Skeletal muscle tissue (tissue), 4 donors: Measurements from ENCODE around the gene OPN3. TPM values are rescaled to one million over a fixed set of nuclear protein-coding genes. Genes with fewer than 3 reads are reported as not detected.
"Not testable (repeated sequence)": the region's sequence is repeated elsewhere in the genome, so short reads cannot be mapped to it uniquely, and the experiment has no call there.

Experiments
- H3K27ac ChIP-seq: one replicate; pipeline ENCODE4 v1.7.0; 2013; ENCODE audit warnings: mild to moderate bottlenecking, low read depth, low read length, inconsistent platforms
- H3K27me3 ChIP-seq, 3 donors: one replicate each; pipeline ENCODE4 v1.7.0; 2013; ENCODE audit warnings: low read length in 3 of 3; ENCODE audit not compliant: control insufficient read depth in 3 of 3, insufficient read depth in 3 of 3
- H3K36me3 ChIP-seq, 3 donors: one replicate each; pipeline ENCODE4 v1.7.0; 2013; ENCODE audit warnings: low read length in 3 of 3; ENCODE audit not compliant: control insufficient read depth in 3 of 3, insufficient read depth in 3 of 3
- H3K4me1 ChIP-seq, 3 donors: one replicate each; pipeline ENCODE4 v1.7.0; 2013; ENCODE audit warnings: low read length in 3 of 3, mild to moderate bottlenecking in 3 of 3; ENCODE audit not compliant: control insufficient read depth in 3 of 3, insufficient read depth in 3 of 3
- H3K4me3 ChIP-seq, 3 donors: one replicate each; pipeline ENCODE4 v1.7.0; 2013; ENCODE audit warnings: low read length in 3 of 3
- H3K9ac ChIP-seq, 3 donors: one replicate each; pipeline ENCODE4 v1.7.0; 2013; ENCODE audit warnings: low read length in 3 of 3, mild to moderate bottlenecking in 3 of 3, moderate library complexity in 2 of 3, low read depth in 1 of 3
- H3K9me3 ChIP-seq, 3 donors: one replicate each; pipeline ENCODE4 v1.7.0; 2013; ENCODE audit warnings: low read length in 3 of 3; ENCODE audit not compliant: control insufficient read depth in 3 of 3
- total RNA-seq: library from RNA; depleted of rRNA; stranded (reverse); fragments of >200 nt; gene quantifications from one replicate; pipeline ENCODE4 v1.2.3, GENCODE V29; 2014
- donor health status: Osteomylitis.

Gene OPN3
- 9.9 TPM for total RNA-seq

DNA sequence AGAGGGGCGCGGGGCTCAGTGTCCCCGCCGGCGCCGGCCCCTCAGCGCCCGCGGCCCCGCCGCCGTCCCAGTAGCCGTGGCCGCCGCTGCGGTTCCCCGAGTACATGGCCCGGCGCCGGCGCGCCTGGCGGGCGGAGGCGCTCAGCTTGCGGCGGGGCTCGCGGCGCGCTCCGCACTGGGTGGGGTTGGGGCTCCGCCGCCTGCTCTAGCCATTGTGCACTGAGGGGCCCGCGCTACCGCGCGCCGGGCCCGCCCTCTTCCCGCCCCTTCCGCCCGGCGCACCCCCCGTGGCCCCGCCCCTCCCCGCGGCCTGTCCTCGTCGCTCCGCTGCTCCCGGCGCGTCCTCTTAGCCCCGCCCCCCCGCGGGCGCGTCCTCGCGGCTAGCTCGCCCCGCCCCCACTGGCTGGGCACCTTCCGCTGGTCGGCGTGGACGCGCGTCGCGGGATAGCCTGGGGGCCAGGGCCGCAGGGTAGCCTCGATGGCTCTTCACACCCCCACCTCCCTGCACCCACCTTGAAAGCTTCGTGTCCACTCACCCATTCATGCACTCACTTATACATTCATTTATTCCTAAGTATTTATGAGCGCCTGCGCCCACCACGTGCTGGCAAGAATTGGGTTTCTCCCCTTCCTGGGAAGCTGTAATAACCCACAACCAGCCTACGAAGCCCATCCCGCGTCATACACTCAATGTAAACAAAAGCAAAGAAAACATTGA lies at the start of gene OPN3, which contains the start of gene CHML:
TSS of gene OPN3 (minus strand) at position 221 of the 718 bp plus-strand sequence. CDS start at position 106, 115 bp downstream.
TSS of gene CHML (minus strand) at position 221 of the 718 bp plus-strand sequence. CDS start 4,603 bp downstream, outside the sequence.
- H3K36me3 ChIP-seq, result no peaks in the 10 kb centered on the region
- no peaks in the 10 kb centered on the region for H3K9me3 ChIP-seq
- peak within 1 kb of the TSS; percentile 47 for H3K27ac ChIP-seq
- H3K4me1 ChIP-seq, result peaks cover 4 to 15% (median 6%) of the 10 kb centered on the region in 3 donors
- H3K9ac ChIP-seq, result peak within 1 kb of the TSS; percentile 84 to 96 (median 89)
- H3K4me3 ChIP-seq, result peak within 1 kb of the TSS; percentile 95 to 99 (median 98)
- H3K27me3 ChIP-seq, result no peaks in the 10 kb centered on the region

DNA sequence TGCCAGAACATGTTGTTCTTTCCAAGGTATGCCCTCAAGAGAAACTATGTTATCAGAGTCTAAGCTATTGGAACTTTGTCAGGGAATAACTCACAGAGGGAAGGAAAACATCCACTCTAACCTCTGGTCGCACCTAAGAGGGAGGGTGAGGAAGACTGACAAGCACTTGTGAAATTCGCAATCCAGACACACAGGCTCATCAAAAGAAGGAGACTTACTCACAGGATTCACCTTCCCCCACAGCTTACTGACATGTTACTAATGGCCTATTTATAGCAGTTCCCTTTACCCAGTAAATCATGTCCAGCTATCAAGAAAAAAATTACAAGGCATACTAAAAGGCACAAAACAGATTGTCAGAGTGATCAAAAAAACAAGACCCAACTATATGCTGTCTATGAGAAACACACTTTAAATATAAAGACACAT lies 48.8 kb upstream of the OPN3 start:
- Histone ChIP-seq H3K4me1 (no peaks in the 10 kb centered on the region), H3K9me3 (no peaks in the 10 kb centered on the region), H3K9ac (no peak overlapping the region), H3K4me3 (no peak overlapping the region), H3K27ac (no peak overlapping the region), H3K36me3 (no peaks in the 10 kb centered on the region), H3K27me3 (no peaks in the 10 kb centered on the region)

DNA sequence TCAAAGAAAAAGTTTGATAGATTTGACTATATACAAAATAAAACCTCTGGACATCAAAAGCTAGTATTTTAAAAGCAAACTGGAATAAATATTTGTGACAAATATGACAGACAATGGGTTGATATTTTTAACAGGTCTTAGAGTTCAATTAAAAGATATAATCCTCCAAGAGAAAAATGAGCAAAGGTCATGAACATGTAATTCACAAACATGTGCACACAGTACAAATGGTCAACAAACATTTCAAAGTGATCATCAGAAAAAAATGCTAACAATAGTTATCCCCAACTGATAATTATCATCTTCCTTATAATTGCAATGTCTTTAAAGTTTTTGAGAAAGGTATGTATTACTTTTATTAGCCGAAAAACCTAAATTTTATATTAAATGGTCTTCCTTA lies 43.9 kb upstream of the OPN3 start:
- Histone ChIP-seq H3K9ac (no peak overlapping the region), H3K4me1 (no peaks in the 10 kb centered on the region), H3K27me3 (no peaks in the 10 kb centered on the region), H3K36me3 (no peaks in the 10 kb centered on the region), H3K27ac (no peak overlapping the region), H3K9me3 (no peaks in the 10 kb centered on the region), H3K4me3 (no peak overlapping the region)

GRCh38 chr1:241682921-241683320 lies 42.8 kb upstream of the OPN3 start:
- Histone ChIP-seq H3K36me3 (no peaks in the 10 kb centered on the region), H3K27ac (no peak overlapping the region), H3K9me3 (no peaks in the 10 kb centered on the region), H3K27me3 (no peaks in the 10 kb centered on the region), H3K4me1 (no peaks in the 10 kb centered on the region), H3K4me3 (no peak overlapping the region), H3K9ac (no peak overlapping the region)

- H3K9me3 ChIP-seq, H3K4me3 ChIP-seq: not testable (repeated sequence)
These were observed 41.8 kb upstream of the OPN3 start for GRCh38 chr1:241681861-241682448.

DNA sequence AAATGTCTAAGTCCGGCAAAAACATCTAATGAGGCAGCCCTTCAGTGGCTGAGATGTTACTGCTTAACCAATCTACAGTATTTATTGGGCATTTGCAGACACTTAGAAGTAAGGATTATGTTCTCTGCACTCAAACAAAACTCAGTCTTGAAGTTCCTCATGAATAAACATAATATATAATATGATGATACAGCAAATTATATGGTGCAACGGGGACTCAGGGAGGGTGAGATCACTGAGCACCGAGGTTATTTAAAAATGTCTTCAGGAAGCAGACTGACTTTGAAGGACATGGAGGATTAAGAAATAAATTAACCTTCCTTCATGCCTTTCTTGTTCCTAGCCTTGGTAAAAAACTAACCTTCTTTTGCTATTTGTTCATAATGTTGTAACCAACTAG lies 39.8 kb upstream of the OPN3 start:
- Histone ChIP-seq H3K9ac (no peak overlapping the region), H3K27me3 (no peaks in the 10 kb centered on the region), H3K4me3 (no peak overlapping the region), H3K9me3 (no peaks in the 10 kb centered on the region), H3K4me1 (no peaks in the 10 kb centered on the region), H3K36me3 (no peaks in the 10 kb centered on the region), H3K27ac (no peak overlapping the region)

More at GRCh38 chr1:241681861-241682448, 41.8 kb upstream of the OPN3 start:
- not testable (repeated sequence) for H3K27ac ChIP-seq, H3K4me1 ChIP-seq, H3K36me3 ChIP-seq, H3K27me3 ChIP-seq, H3K9ac ChIP-seq

GRCh38 chr1:241679404-241679803 lies 39.2 kb upstream of the OPN3 start:
- Histone ChIP-seq H3K9ac (no peak overlapping the region), H3K4me1 (no peaks in the 10 kb centered on the region), H3K27me3 (no peaks in the 10 kb centered on the region), H3K4me3 (no peak overlapping the region), H3K27ac (no peak overlapping the region), H3K9me3 (no peaks in the 10 kb centered on the region), H3K36me3 (no peaks in the 10 kb centered on the region)

DNA sequence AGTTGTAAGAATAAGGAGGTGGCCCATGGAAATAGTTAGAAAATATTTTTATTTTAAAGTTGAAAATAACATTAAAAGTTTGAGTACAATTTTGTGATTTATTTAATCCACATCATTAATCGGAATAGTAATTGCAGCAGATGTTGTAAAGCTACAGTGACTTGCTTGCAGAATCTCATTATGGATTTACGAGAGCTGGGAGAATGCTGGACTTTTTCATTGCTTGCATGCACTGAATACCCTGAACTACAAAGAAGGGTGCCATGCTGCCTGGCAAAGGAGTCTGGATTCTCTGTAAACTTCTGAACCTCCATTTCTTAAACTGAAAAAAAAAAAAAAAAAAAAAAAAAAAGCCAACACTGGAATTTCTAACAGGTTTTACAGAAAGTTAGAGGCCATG lies 38.4 kb upstream of the OPN3 start:
- no peaks in the 10 kb centered on the region for H3K4me1 ChIP-seq
- H3K9me3 ChIP-seq, result no peaks in the 10 kb centered on the region
- H3K36me3 ChIP-seq, result no peaks in the 10 kb centered on the region
- H3K9ac ChIP-seq, result no peak overlapping the region
- H3K4me3 ChIP-seq, result no peak overlapping the region
- H3K27me3 ChIP-seq, result no peaks in the 10 kb centered on the region
- no peak overlapping the region for H3K27ac ChIP-seq

GRCh38 chr1:241677201-241677600 lies 37.0 kb upstream of the OPN3 start:
- no peak overlapping the region for H3K4me3 ChIP-seq
- H3K9ac ChIP-seq, result no peak overlapping the region
- no peaks in the 10 kb centered on the region for H3K4me1 ChIP-seq
- no peaks in the 10 kb centered on the region for H3K9me3 ChIP-seq
- H3K36me3 ChIP-seq, result no peaks in the 10 kb centered on the region
- H3K27ac ChIP-seq, result no peak overlapping the region
- no peaks in the 10 kb centered on the region for H3K27me3 ChIP-seq

GRCh38 chr1:241675983-241676382 lies 35.8 kb upstream of the OPN3 start:
- Histone ChIP-seq H3K9me3 (no peaks in the 10 kb centered on the region), H3K4me1 (no peaks in the 10 kb centered on the region), H3K36me3 (no peaks in the 10 kb centered on the region), H3K27ac (no peak overlapping the region), H3K27me3 (no peaks in the 10 kb centered on the region), H3K9ac (no peak overlapping the region), H3K4me3 (no peak overlapping the region)
